T-helper 2 cell treated with Interferon-gamma antibody and Interleukin-4, amounts not matched to agents 100 ng/mL and 5 ng/mL, for 36 hours (primary cell): Measurements from ENCODE around the gene DUSP18. TPM values are rescaled to one million over a fixed set of nuclear protein-coding genes. Genes with fewer than 3 reads are reported as not detected.

ENCODE experiments used
- total RNA-seq: library from RNA; stranded (reverse); gene quantifications from 2 replicates; pipeline ENCODE4 v1.2.3, GENCODE V29; 2022

Gene DUSP18
- total RNA-seq, 1 donor from 2014 or later, result 11.2 TPM

Other genes with a start within 250 kb of the DUSP18 start
- gene MTFP1, start 242.1 kb downstream of the DUSP18 start, total RNA-seq, result 50.5 and 51.2 TPM in 2 replicates
- gene SEC14L3, start 195.9 kb downstream of the DUSP18 start, total RNA-seq, result not detected in 2 replicates
- gene SEC14L4, start 162.2 kb downstream of the DUSP18 start, total RNA-seq, result not detected in 2 replicates
- gene SEC14L6, start 121.1 kb downstream of the DUSP18 start, total RNA-seq, result not detected in 2 replicates
- gene GAL3ST1, start 93.2 kb downstream of the DUSP18 start, total RNA-seq, result not detected in 2 replicates
- gene PES1, start 76.0 kb downstream of the DUSP18 start, total RNA-seq, result 74.6 and 80.8 TPM in 2 replicates
- gene TCN2, start 60.7 kb downstream of the DUSP18 start, total RNA-seq, result 0.57 and 1.00 TPM in 2 replicates
- gene SLC35E4, start 32.1 kb downstream of the DUSP18 start, total RNA-seq, result 2.4 and 2.6 TPM in 2 replicates
- gene OSBP2, start 27.0 kb upstream of the DUSP18 start, total RNA-seq, result 0.98 and 1.2 TPM in 2 replicates